Activated T-helper 1 cell treated with Interleukin-2 at 50 U/mL for 16 hours (primary cell): ENCODE data around the gene PALLD.

ENCODE experiments used
- DNase-seq: peaks from one replicate; pipeline ENCODE4 v3.0.0-alpha.2; 2020; ENCODE audit warnings: low read depth

The PALLD gene

DNA sequence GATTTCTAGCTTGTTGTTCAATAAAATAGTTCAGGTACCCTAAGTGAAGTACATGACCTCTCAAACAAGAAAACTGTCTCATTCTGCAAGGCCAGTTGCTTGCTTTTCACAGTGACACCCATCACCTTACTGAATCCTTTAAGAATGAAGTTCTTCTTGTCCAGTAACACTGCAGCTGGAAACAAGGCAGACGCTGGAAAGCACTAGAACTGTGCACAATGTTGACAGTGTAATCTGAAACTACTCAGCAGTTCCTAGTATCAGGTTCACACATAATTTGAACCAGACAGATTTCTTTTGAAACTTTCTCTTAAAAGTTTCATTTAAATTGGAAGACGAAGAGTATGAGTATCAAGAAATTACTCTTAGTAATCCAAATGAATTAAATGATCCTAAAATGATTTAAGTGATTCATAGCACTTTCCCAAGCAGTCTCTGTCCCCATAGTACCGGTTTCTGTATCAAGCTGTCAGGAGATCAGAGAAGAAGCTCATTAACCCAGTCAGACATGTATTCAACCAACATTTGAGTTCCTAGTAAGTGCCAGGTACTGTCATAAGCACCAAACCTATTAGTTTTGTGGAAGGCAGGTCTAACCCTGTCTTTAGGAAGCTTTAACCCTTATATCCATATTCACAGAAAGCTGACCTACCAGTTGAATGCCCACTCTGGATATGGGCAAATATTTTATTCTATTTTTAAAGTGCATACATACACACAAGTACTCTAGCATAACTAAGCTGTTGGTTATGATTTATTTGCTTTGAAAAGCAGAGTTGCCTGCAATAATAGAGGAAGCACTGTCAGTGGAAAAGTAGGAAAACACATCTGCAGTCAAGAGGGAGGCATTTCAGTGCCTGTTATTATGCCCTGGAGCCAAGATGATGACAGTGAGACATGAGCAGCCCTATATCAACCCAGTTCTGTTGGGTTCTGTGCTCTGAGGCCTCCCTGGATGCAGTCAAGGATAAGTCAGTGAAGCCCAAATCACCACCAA, 63.6 kb downstream of the PALLD start:
- DNase-seq = no peak

DNA sequence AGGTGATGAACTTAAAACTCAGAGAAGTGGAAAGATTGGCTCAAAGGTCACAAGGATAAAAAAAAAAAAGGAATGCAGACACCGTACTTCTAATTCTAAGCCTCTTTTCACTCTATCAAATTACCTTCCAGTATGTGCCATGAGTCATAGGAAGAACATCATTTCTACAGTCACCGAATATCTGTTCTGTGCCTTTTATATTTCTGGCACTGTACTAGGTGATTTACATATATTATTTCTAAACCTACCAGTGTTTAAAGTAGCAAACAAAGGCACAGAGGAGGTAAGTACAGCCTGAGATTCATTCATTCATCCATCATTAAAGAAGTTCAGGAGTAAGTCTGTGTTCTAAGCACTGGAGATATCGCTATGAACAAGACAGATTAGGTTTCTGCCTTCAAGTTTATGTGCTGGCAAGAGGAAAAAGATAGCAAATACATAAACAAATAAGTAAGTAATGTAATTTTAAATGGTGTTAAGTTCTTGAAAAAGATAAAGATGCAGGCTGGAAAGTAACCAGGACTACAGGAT, 65.3 kb downstream of the PALLD start:
- no peak for DNase-seq

DNA sequence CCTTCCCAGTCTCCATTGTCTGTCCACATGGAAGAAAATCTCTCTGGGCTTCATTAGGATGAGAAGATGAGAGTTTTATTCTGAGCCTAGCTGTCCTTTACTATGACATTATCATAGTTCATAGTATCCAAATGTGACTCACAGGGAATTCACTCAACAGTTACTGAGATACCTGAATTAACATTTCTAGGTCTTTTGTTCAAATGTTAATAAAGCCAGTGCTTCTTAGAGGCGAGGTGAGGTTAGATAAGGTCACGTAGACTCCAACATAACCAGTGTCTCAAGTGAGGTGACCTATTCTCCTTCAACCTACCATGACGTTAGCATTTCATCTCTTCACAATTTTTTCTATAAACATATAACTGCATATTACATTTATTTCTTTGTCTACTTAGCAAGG, 67.2 kb downstream of the PALLD start:
- DNase-seq = no peak

DNA sequence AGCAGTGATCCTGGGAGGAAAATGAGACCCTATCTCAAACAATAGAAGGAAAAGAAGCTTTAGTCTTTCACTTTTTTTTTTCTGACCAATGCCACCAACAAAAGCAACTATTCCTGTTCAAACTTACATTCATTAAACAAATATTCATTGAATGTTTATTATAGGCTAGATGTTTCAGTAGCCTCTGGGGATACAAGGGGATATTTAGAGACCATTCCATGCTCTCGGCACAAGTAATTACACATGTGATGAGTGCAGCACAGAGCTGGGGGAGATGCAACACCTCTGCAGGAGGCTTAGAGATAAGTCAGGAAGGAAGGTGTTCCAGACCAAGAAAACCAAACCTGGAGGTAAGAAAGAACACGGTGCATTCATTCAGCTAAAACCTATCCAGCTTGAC, 68.3 kb downstream of the PALLD start:
- DNase-seq = no peak

DNA sequence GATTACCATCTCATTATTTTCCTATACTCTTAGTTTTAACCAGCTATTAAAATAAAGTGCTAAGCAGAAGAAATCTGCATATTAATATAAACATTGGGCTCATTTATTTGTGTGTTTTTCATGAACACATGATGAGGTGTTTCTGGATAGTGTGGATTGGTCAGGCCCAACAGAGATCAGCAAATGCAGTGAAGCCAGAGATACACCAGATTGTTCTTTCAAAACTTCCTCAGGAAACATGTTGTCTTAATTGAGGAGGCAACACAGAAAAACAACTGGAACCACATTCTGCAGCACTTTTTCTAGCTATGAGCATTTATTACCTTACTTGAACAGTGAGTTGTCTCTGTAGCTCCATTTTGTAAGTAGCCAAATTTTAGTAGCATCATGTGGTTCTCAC, 69.9 kb downstream of the PALLD start:
- DNase-seq = no peak

DNA sequence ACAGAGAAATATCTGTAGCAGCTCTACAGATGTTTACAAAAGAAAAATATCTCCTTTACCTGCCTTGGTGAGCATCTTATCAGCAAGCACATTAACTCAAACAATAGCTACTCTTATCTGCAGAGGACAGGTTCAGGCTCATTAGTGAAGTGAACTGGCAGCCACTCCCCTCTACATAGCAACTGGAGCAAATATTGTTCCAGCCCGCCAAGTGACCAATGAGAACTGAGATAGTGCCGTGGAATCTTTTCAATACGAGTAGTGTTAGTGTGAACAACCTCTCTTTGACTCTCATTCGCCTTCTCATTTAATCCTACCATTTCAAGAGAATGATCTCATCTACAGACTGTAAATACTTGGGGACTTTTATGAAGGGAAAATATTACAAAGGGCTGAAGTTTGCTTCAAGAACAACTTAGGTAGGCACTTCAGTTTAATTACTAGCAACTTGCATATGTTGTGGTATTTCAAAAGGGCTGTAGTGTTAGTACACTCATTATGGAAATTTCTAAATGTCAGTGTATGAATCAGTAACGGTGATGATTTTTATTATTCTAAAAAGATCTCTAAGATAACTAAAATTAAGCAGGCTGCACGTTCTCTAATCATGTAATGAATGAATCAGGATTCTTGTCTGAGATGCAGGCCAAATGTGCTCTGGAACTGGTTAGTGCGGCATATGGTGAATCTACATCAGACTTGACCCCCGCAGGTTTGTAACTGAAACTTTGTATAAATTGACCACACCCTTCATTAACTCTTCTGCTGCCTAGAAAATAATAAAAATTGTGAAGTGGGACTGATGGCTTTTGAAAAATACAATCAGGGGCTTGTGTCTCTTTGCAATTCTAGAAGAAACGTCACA, 72.4 kb downstream of the PALLD start:
- no peak for DNase-seq

DNA sequence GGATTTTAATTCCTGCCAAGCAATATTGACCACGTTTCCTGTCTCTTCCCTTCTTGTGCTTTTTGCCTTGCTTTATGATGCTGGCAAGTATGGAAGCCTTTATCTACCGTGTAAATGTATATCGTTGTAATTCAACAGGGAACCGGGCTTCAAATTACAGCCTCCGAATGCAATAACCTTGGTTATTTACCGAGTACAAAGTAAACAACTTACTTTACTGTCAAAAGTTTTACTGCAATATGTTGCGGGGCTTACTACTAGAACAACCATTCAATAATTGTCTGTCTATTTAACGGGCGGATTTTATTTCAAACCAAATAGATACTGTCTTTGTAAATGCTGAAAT, 73.1 kb downstream of the PALLD start:
- no peak for DNase-seq

DNA sequence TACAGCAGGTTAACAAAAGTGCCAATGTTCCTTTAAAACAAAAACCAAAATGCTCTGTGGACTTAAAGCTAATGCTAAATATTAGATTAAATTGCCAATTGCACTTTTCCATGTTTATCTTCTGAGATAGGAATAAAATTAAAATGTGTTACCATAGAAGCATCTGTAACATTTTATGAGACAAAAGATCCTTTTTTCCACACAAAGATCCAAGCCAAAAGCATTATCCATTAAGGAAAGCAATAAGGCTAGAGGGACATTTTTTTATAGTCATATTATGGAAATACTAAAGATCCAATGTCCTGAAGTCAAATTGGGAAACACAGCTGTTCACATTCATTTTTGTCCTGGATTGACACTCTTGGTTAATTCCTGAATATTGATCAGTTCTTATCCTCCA, 73.6 kb downstream of the PALLD start:
- DNase-seq = no peak

DNA sequence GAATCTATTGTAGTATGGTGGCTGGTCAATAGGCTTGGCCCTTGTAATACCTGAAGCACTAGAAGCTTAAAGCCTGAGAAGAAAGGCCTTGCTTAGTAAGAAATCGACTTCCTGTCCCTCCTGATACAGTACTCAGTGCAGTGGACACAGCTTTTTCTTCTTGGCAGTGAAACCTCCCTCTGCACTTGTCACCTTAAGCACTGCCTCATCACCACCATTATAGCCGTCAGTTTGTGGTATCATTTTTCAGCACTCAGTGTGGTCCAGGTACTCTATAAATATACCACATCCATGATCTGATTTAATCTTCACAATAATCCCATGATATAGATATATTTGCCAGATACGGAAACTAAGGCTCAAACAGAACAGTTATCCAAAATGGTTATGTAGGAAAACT, 75.2 kb downstream of the PALLD start:
- DNase-seq = no peak

DNA sequence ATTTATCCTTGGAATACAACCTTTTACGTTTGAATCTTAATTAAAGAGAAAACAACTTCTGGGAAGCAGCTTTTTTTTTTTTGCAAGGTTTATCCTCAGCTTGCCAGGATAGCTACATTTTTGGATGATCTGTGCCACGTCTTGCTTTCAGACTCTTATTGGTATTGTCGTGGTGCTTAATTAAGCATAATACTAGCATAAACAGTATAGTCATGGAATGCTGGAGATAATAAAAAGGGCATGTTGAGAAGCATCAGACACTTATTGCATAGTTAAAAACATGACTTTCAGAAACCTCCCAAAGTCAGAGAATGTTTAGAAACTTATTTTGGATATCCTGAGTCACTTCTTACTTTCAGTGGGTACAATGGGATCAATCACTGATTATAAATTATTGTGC, 77.0 kb downstream of the PALLD start:
- no peak for DNase-seq

DNA sequence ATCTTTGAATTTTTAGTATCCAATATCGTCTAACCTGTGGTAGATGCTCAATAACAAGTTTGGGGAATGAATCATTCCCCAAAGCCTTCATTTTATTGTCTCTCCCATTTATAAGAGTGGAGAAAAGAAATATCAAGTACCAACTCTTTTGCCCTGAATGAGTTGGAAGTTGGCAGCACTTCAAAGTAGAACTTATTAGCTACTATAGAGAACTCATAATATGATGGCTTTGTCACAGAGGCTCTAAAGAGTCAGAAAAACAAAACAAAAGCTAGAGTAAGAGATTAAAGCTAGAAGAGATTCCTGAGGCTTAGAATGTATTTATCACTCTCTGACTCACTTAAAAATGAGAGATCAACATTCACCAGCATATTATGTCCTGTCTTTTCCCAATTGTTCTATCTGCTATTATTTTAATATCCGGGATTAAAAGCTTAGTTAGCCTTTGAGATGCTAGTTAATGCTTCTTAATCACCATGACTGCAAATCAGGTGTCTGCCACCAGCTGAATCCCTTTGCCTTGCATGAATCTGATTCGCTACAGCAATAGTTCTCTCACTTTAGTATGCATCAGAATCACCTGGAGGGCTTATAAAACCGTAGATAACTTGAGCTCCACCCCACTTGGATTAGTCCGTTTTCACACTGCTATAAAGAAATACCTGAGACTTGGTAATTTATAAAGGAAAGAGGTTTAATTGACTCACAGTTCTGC, 77.9 kb downstream of the PALLD start:
- no peak for DNase-seq

DNA sequence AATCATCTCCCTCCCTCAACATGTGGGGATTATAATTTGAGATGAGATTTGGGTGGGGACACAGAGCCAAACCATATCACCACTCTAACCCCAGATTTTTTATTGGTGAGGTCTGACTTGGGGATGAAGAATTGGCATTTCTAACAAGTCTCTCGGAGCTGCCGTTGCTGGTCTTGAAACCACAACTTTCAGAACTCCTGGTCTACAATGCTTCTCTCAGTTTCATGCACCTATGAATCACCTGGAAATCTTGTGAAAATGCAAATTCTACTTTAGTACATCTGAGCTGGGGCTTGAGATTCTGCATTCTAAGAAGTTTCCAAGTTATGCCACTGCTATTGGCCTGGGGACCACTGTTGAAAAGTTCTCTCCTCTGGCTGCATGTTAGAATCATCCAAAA, 78.6 kb downstream of the PALLD start:
- DNase-seq = no peak

DNA sequence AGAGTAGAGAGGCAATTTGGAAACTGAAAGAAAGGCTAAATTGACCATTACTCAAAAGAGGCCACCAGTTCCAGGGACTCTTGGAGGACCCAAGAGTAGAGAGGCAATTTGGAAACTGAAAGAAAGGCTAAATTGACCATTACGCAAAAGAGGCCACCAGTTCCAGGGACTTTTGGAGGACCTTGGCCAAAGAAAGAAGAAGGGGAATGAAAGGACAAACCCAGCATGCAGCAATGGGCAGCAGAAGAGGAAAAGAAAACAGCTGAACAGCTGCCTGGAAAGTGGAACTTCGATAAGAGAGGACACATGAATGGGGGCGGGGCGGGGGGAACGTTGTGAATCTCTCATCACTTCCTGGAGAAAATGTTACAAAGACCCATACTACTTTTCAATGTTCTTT, 80.8 kb downstream of the PALLD start:
- no peak for DNase-seq

DNA sequence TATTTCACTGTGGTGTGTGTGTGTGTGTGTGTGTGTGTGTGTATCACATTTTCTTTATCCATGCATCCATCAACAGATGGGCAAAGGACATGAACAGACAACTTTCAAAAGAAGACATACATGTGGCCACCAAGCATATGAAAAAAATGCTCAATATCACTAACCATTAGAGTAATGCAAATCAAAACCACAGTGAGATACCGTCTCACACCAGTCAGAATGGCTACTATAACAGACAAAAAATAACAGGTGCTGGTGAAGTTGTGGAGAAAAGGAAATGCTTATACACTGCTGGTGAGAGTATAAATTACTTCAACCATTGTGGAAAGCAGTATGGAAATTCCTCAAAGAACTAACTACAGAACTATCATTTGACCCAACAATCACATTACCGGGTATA, 83.4 kb downstream of the PALLD start:
- DNase-seq = no peak

DNA sequence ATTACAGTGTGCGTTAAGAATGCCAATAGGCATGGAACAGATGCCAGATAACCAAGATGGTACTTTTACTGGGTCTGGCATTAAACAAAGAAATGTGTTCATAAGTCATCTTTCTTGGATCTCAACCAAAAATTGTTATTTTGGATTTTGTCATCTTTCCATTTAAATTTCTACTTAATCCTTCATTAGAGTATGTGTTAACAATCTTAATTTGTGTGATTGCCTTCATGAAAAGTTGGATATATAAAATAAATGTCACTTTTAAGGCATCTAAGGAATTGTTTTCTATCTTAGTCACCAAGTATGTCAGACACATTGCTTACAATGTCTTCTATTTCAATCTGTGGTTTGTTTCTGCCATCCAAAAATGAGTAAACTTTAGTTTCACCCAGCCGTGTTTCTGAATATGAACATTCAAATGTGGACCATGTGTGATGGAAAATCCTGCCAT, 87.5 kb downstream of the PALLD start:
- no peak for DNase-seq

DNA sequence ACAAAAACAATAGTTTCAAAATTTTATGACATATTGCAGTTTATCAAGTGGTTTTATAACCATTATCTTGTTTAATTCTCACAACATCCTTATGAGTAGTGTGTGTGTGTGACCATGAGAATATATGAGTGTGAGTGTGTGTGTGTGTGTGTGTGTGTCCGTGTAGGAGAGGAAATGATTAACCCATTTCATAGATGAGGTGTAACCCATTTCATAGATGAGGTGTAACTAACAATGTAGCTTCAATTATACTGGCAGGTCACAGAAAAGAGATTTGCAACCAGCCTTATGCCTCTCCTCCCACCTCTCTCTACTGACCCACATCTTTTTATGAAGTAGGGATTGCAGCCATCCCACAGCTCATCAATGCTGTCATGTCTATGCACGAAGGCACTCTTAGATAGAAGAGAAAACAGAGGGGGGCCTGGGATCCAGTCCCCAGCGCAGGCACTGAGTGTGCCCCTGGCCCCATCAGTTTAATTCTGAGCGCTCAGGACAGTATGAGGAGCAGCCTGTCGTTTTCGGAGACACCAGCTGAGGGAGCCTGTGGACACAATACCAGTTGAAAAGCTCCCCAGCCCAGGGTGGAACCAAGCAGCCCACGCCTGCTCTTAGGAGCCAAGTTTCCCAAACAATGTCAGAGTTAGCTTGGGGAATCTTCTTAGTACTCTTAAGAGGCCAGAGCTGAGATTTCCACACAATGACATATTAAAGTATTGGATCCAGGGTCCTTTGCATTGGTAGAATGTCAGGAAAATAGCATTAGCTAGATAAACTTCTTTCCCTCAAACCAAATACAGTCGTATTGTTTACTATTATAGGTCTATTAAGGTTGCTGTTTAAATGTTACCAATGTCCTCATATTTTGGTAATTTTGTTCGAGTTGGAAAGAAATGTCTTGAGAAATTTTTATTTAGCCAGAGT, 88.6 kb downstream of the PALLD start:
- no peak for DNase-seq

DNA sequence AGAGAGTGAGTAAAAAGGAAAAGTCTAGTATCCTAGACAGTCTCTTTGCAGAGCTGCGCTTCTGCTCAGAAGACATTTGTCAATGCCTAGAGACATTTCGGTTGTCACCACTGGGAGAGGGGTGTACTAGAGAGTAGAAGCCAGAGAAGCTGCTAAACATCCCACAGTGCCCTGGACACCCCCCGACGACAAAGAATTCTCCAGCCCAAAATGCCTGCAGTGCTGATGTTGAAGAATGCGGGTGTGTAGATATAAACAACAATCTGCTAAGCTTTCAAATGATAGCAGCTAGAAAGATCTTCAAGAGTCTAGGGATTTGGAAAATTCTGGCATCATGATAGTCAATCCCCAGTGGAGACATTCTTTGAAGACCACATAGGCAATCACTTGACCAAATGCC, 90.1 kb downstream of the PALLD start:
- DNase-seq = no peak

DNA sequence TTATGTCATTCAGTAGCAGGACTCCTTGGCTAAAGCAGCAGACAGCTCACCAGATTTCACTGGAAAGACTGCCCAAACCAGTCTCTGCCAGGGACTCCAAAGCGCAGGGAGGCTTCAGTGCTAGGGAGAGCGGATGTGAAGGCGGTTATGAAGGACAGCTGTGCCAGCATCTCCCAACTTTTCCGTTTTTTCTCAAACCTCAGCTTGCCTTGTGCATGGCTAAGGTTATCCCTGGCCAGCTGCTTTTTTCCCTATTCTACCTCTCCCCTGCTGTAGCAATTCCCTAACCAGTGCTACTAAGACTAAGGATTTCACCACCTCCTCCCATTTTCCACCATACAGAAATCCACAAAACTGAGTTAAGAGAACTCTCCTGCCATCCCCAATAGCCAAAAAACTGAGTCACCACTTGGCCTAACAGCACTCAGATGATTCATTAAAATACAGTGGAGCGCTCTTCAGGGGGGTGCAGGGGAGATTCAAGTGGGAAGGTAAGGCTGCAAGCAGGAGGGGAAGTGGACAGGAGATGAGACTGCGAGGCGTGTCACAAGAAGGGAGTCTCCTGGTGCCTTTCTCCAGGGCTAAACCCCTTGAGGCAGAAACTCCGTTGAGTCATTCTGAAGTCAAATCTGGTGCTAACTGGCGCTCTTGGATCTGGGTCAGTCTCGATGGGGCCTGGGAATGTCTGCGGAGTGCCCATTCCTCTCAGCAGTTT, 90.7 kb downstream of the PALLD start:
- no peak for DNase-seq

DNA sequence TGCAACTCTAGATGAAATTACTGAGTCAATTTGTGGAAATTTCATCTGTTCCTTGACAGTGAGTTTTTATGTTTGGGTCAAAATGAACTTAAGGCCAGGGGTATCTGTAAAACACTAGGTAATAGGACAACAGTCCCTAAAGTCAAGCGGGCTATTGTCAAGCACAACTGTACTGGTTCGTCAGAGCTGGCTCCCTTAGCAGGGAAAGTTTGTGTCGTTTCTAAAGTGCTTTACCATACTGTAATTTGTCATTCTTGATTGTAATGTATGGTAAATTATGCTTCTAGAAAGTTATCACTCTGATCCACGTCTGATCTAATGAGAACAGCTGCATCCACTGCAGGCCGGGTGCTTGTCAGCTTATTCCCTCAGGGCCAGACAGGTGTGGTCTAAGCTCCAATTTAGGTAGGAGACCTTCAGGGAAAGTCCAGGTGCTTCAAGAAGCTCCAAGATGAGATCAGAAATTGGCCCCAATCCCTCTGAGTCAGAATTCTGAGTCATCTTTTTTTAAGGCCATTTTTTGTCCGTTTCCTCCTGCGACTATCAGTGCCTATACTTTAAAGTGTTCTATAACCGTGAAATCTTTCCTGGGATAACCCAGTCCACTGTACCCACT, 92.2 kb downstream of the PALLD start:
- DNase-seq = no peak

DNA sequence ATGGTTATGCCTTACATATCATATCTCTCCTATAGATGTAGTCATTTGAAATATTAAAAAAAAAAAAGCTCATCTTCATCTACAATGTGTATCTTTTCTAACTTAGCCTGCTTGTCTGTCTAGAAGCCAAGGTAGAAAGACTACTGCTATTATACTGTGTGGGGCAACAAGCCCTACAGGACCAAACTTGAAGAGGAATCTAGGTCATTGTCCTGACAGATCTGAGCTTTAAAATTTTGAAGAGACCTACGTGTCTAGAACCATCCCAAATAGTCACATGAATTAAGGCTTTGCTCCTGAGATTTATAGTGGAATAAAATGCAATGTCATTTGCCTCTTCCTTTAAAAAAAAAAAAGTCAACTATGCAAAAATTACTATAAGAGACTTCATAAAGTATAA, 95.8 kb downstream of the PALLD start:
- DNase-seq = no peak
